Fibroblast of lung (primary cell): ENCODE data around the gene ARHGAP44. TPM values are rescaled to one million over a fixed set of nuclear protein-coding genes. Genes with fewer than 3 reads are reported as not detected.
A peak's percentile ranks its signal among the peaks of the same experiment; 100 is the strongest.

Experiments
- DNase-seq, 2 donors: peaks; one replicate each; pipeline versions ENCODE4 v3.0.0 to v3.0.0-alpha.2; 2010; ENCODE audit warnings: low read depth in 2 of 2
- H2AFZ ChIP-seq: 2 replicates; pipeline ENCODE4 v1.5.1; 2012; ENCODE audit warnings: low read length, control low read depth, inconsistent platforms
- H3K27ac ChIP-seq: 2 replicates; pipeline ENCODE4 v1.5.1; 2011; ENCODE audit warnings: low read length, control low read depth; ENCODE audit not compliant: insufficient read depth
- H3K27me3 ChIP-seq: 2 replicates; pipeline ENCODE4 v1.5.1; 2011; ENCODE audit warnings: mild to moderate bottlenecking, low read length; ENCODE audit not compliant: control insufficient read depth, insufficient read depth
- H3K36me3 ChIP-seq: 2 replicates; pipeline ENCODE4 v1.5.1; 2011; ENCODE audit warnings: low read length; ENCODE audit not compliant: control insufficient read depth, insufficient read depth
- H3K4me1 ChIP-seq: 2 replicates; pipeline ENCODE4 v1.5.1; 2011; ENCODE audit warnings: low read length; ENCODE audit not compliant: control insufficient read depth, insufficient read depth; ENCODE audit errors: extremely low read depth
- H3K4me2 ChIP-seq: 2 replicates; pipeline ENCODE4 v1.5.1; 2011; ENCODE audit warnings: low read length, control low read depth; ENCODE audit not compliant: insufficient read depth; ENCODE audit errors: extremely low read depth
- H3K4me3 ChIP-seq, 4 experiments: fragments of 200-600 bp in 1 of 4; sonication (generic) in 1 of 4; replicated peaks in 1 of 4; 2 replicates each; pipeline ENCODE4 v1.5.1; 2011 to 2016; ENCODE audit warnings: low read length in 4 of 4, low read depth in 3 of 4, mild to moderate bottlenecking in 3 of 4, control low read depth in 2 of 4, inconsistent platforms in 1 of 4, mixed read lengths in 1 of 4; ENCODE audit not compliant: insufficient read depth in 1 of 4; ENCODE audit errors: control extremely low read depth in 1 of 4
- H3K79me2 ChIP-seq: 2 replicates; pipeline ENCODE4 v1.5.1; 2012; ENCODE audit warnings: mild to moderate bottlenecking, low read length, inconsistent platforms; ENCODE audit not compliant: control insufficient read depth, insufficient read depth
- H3K9ac ChIP-seq: 2 replicates; pipeline ENCODE4 v1.5.1; 2011; ENCODE audit warnings: mild to moderate bottlenecking, low read length, control low read depth; ENCODE audit not compliant: insufficient read depth
- H3K9me3 ChIP-seq: 2 replicates; pipeline ENCODE4 v1.5.1; 2012; ENCODE audit warnings: low read depth, low read length; ENCODE audit not compliant: control insufficient read depth, insufficient read depth
- H4K20me1 ChIP-seq: 2 replicates; pipeline ENCODE4 v1.5.1; 2011; ENCODE audit warnings: low read length; ENCODE audit not compliant: control insufficient read depth, insufficient read depth; ENCODE audit errors: extremely low read depth
- CTCF ChIP-seq, 2 donors: IDR thresholded peaks in 1 of 2; conservative IDR thresholded peaks in 1 of 2; 1 replicate in 1 of 2; 2 replicates in 1 of 2; pipeline ENCODE4 v1.5.1; 2011 to 2012; ENCODE audit warnings: low read length in 2 of 2, control low read depth in 1 of 2, inconsistent platforms in 1 of 2, low read depth in 1 of 2, mild to moderate bottlenecking in 1 of 2
- EZH2 ChIP-seq: IDR thresholded peaks from 2 replicates; pipeline ENCODE4 v1.5.1; 2012; ENCODE audit warnings: low read length, control low read depth, mild to moderate bottlenecking; ENCODE audit errors: missing control alignments
- polyA plus RNA-seq, 2 donors: library from polyadenylated mRNA; depleted of rRNA in 1 of 2; stranded (reverse) in 1 of 2; unstranded in 1 of 2; fragments of >200 nt; gene quantifications; 2 replicates each; pipeline ENCODE4 v1.2.1, GENCODE V29; 2011 to 2012; ENCODE audit warnings: missing spikeins in 1 of 2
- total RNA-seq: library from RNA; depleted of rRNA; stranded (reverse); fragments of >200 nt; gene quantifications from 2 replicates; pipeline ENCODE4 v1.2.1, GENCODE V29; 2014

The ARHGAP44 gene
- total and polyA plus RNA-seq, 2 donors (not counting 1 experiment from before 2014, with no cell fraction given), result 0.48 to 1.7 TPM

GRCh38 chr17:12859520-12859919 is 70.2 kb downstream of the ARHGAP44 start:
- no peak overlapping the region for H3K9ac ChIP-seq
- no peak overlapping the region for H2AFZ ChIP-seq
- no peaks in the 10 kb centered on the region for H4K20me1 ChIP-seq
- H3K27ac ChIP-seq, result no peak overlapping the region
- TF ChIP-seq CTCF (conservative IDR thresholded peaks at IDR 0.05 in 1 of 2, IDR thresholded peaks at IDR 0.05 in 1 of 2; ENCODE audit: low read depth in 1 of 2, low read length in 2 of 2) (no peak), EZH2 (no peak)
- H3K4me1 ChIP-seq, result no peaks in the 10 kb centered on the region
- DNase-seq, result peak in 1 of 2 donors; percentile 33
- H3K9me3 ChIP-seq, result no peaks in the 10 kb centered on the region
- no peak overlapping the region for H3K4me2 ChIP-seq
- H3K4me3 ChIP-seq, result no peak overlapping the region
- no peaks in the 10 kb centered on the region for H3K27me3 ChIP-seq
- no peaks in the 10 kb centered on the region for H3K36me3 ChIP-seq
- H3K79me2 ChIP-seq, result no peaks in the 10 kb centered on the region

- no peak for DNase-seq
- H3K4me2 ChIP-seq, result no peak overlapping the region
- H3K79me2 ChIP-seq, result no peaks in the 10 kb centered on the region
- H3K4me1 ChIP-seq, result no peaks in the 10 kb centered on the region
- H3K9ac ChIP-seq, result no peak overlapping the region
- H3K4me3 ChIP-seq, result no peak overlapping the region
- no peak overlapping the region for H2AFZ ChIP-seq
- TF ChIP-seq EZH2, result no peak
- no peak for TF ChIP-seq CTCF (conservative IDR thresholded peaks at IDR 0.05 in 1 of 2, IDR thresholded peaks at IDR 0.05 in 1 of 2; ENCODE audit: low read depth in 1 of 2, low read length in 2 of 2)
- H3K9me3 ChIP-seq, result no peaks in the 10 kb centered on the region
- no peaks in the 10 kb centered on the region for H4K20me1 ChIP-seq
- no peak overlapping the region for H3K27ac ChIP-seq
- H3K36me3 ChIP-seq, result no peaks in the 10 kb centered on the region
- no peaks in the 10 kb centered on the region for H3K27me3 ChIP-seq
These were observed 76.5 kb downstream of the ARHGAP44 start for GRCh38 chr17:12865769-12866168.

- no peak for TF ChIP-seq CTCF (conservative IDR thresholded peaks at IDR 0.05 in 1 of 2, IDR thresholded peaks at IDR 0.05 in 1 of 2; ENCODE audit: low read depth in 1 of 2, low read length in 2 of 2)
- TF ChIP-seq EZH2, result no peak
- Histone ChIP-seq H3K9me3 (no peaks in the 10 kb centered on the region), H3K4me3 (no peak overlapping the region), H3K27me3 (no peaks in the 10 kb centered on the region), H3K4me1 (no peaks in the 10 kb centered on the region), H2AFZ (no peak overlapping the region), H3K9ac (no peak overlapping the region), H3K36me3 (no peaks in the 10 kb centered on the region), H4K20me1 (no peaks in the 10 kb centered on the region), H3K27ac (no peak overlapping the region), H3K4me2 (no peak overlapping the region), H3K79me2 (no peaks in the 10 kb centered on the region)
- no peak for DNase-seq
These were observed 76.9 kb downstream of the ARHGAP44 start for GRCh38 chr17:12866244-12866643.
